Measurements from ENCODE around the gene RANBP3.

RANBP3 gene

DNA sequence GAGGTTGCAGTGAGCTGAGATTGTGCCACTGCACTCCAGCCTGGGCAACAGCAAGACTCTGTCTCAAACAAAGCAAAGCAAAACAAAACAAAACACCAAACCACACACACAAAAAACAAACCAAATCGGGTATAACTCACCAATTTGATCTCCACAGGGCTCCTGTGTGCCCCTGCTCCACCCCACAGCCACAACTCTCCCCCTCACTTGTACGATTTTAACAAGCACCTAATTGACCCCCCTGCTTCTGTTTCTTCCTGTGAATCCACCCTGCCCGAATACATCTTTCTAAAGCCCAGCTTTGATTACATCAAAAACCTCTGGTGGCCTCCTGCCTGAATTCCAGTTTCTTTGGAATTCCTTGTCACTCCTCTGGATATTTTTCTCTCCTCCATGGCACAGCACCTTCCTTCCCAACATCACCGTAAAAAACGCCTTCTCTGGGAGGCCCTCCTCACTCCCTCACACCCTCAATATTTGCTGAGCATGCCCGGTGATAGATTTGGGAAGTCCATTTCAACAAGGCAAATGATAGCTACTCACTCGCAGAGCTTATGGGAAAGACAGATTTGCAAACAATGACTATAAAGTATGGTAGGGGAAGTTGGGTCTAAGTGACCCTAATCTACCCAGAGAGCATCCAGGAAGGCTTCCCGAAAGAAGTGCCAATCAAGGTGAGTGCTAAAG is 11.6 kb upstream of the RANBP3 start:
- Histone ChIP-seq H3K36me3 (ENCODE audit: control insufficient read depth in 2 of 2, insufficient read depth in 1 of 2, low read length in 2 of 2) (no peaks in the 10 kb centered on the region), H3K9me3 (ENCODE audit: control insufficient read depth, insufficient read depth, low read depth, low read length) (no peaks in the 10 kb centered on the region), H3K4me3 (ENCODE audit: low read depth, low read length) (no peak overlapping the region), H3K4me1 (ENCODE audit: control insufficient read depth, insufficient read depth, low read length) (no peaks in the 10 kb centered on the region), H3K27ac (ENCODE audit: extremely low read depth, low read depth, low read length) (no peak overlapping the region)
- ChIA-PET CTCF (interaction anchor here (0.6 to 8.4 kb wide), 12 partner anchors 10 to 452 kb away, joined by 3 to 146 read pairs (median 9); partner anchors contain the start of gene NRTN), POLR2A (interaction anchor here (0.5 to 1.7 kb wide), 4 partner anchors 11 to 121 kb away, joined by 3 to 12 read pairs (median 4); partner anchors contain the start of gene RANBP3)
- peak; percentile 63 for TF ChIP-seq GLIS1 (tag by site-specific recombination; IDR thresholded peaks at IDR 0.05)
- TF ChIP-seq, protein P1, sequence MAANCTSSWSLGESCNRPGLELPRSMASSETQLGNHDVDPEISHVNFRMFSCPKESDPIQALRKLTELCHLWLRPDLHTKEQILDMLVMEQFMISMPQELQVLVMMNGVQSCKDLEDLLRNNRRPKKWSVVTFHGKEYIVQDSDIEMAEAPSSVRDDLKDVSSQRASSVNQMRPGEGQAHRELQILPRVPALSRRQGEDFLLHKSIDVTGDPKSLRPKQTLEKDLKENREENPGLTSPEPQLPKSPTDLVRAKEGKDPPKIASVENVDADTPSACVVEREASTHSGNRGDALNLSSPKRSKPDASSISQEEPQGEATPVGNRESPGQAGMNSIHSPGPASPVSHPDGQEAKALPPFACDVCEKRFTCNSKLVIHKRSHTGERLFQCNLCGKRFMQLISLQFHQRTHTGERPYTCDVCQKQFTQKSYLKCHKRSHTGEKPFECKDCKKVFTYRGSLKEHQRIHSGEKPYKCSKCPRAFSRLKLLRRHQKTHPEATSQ (tag by site-specific recombination; IDR thresholded peaks at IDR 0.05), result no peak
- TF ChIP-seq, protein P2, sequence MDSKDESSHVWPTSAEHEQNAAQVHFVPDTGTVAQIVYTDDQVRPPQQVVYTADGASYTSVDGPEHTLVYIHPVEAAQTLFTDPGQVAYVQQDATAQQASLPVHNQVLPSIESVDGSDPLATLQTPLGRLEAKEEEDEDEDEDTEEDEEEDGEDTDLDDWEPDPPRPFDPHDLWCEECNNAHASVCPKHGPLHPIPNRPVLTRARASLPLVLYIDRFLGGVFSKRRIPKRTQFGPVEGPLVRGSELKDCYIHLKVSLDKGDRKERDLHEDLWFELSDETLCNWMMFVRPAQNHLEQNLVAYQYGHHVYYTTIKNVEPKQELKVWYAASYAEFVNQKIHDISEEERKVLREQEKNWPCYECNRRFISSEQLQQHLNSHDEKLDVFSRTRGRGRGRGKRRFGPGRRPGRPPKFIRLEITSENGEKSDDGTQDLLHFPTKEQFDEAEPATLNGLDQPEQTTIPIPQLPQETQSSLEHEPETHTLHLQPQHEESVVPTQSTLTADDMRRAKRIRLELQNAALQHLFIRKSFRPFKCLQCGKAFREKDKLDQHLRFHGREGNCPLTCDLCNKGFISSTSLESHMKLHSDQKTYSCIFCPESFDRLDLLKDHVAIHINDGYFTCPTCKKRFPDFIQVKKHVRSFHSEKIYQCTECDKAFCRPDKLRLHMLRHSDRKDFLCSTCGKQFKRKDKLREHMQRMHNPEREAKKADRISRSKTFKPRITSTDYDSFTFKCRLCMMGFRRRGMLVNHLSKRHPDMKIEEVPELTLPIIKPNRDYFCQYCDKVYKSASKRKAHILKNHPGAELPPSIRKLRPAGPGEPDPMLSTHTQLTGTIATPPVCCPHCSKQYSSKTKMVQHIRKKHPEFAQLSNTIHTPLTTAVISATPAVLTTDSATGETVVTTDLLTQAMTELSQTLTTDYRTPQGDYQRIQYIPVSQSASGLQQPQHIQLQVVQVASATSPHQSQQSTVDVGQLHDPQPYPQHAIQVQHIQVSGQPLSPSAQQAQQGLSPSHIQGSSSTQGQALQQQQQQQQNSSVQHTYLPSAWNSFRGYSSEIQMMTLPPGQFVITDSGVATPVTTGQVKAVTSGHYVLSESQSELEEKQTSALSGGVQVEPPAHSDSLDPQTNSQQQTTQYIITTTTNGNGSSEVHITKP (tag by site-specific recombination; IDR thresholded peaks at IDR 0.05), result peak; percentile 95

DNA sequence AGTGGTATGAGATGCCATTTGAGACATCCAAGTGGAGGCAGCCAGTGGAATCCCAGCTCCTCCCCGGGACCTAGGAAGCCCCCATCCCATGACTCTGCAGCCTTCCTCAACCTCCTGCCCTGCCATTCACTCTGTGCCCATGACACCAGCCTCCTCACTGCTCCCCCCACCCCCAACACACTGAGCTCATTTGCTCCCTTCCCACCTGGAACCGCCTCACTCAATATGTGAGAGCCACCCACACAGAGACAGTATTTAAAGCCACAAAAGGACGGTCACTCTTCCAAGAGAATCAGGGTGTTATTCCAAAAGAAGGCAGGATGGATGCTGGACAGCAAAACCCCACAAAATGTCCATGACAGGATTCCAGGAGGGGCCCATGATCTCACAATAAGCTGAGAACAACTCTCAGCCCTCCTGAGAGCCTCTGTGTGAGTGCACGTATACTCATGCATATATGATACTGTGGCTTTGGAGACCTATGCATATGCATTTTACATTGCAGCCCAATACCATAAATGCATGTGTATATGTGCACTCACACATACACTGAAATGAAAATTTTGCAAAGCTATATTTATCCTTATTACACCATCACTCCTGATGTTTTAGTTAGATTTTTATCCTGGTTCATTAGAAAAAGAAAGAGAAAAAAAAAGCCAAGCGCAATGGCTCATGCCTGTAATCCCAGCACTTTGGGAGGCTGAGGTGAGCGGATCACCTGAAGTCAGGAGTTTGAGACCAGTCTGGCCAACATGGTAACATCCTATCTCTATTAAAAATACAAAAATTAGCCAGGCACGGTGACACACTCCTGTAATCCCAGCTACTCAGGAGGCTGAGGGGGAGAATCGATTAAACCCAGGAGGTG is 10.8 kb upstream of the RANBP3 start:
- ChIA-PET POLR2A (interaction anchor here (0.5 to 1.5 kb wide), 4 partner anchors 10 to 122 kb away, joined by 3 to 4 read pairs (median 4); partner anchors contain the start of gene RANBP3), CTCF (interaction anchor here (0.6 to 8.4 kb wide), 15 partner anchors 9 to 1170 kb away, joined by 3 to 146 read pairs (median 10); partner anchors contain the start of gene NRTN)
- Histone ChIP-seq H3K9me3 (ENCODE audit: control insufficient read depth, insufficient read depth, low read depth, low read length) (no peaks in the 10 kb centered on the region), H3K4me1 (ENCODE audit: control insufficient read depth, insufficient read depth, low read length) (no peaks in the 10 kb centered on the region), H3K36me3 (ENCODE audit: control insufficient read depth in 2 of 2, insufficient read depth in 1 of 2, low read length in 2 of 2) (no peaks in the 10 kb centered on the region), H3K4me3 (ENCODE audit: low read depth, low read length) (no peak overlapping the region), H3K27ac (ENCODE audit: extremely low read depth, low read depth, low read length) (no peak overlapping the region)
- TF ChIP-seq EGR2 (tag by site-specific recombination; IDR thresholded peaks at IDR 0.05; ENCODE audit: low read depth) (peak; percentile 93), ZNF10 (tag by site-specific recombination; IDR thresholded peaks at IDR 0.05) (no peak), ZFHX2 (tag by site-specific recombination; conservative IDR thresholded peaks at IDR 0.05) (peak; percentile 87)
- TF ChIP-seq, protein P3, sequence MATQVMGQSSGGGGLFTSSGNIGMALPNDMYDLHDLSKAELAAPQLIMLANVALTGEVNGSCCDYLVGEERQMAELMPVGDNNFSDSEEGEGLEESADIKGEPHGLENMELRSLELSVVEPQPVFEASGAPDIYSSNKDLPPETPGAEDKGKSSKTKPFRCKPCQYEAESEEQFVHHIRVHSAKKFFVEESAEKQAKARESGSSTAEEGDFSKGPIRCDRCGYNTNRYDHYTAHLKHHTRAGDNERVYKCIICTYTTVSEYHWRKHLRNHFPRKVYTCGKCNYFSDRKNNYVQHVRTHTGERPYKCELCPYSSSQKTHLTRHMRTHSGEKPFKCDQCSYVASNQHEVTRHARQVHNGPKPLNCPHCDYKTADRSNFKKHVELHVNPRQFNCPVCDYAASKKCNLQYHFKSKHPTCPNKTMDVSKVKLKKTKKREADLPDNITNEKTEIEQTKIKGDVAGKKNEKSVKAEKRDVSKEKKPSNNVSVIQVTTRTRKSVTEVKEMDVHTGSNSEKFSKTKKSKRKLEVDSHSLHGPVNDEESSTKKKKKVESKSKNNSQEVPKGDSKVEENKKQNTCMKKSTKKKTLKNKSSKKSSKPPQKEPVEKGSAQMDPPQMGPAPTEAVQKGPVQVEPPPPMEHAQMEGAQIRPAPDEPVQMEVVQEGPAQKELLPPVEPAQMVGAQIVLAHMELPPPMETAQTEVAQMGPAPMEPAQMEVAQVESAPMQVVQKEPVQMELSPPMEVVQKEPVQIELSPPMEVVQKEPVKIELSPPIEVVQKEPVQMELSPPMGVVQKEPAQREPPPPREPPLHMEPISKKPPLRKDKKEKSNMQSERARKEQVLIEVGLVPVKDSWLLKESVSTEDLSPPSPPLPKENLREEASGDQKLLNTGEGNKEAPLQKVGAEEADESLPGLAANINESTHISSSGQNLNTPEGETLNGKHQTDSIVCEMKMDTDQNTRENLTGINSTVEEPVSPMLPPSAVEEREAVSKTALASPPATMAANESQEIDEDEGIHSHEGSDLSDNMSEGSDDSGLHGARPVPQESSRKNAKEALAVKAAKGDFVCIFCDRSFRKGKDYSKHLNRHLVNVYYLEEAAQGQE (tag by site-specific recombination; IDR thresholded peaks at IDR 0.05), result 0 out of 2 replicates have a peak, but pooled peaks have one; percentile 25
